ENCODE measurements around the gene MYO1E.
A peak's percentile ranks its signal among the peaks of the same experiment; 100 is the strongest.
"Not testable (repeated sequence)": the region's sequence is repeated elsewhere in the genome, so short reads cannot be mapped to it uniquely, and the experiment has no call there.

The MYO1E gene

GRCh38 chr15:59166166-59166565 lies 206.5 kb downstream of the MYO1E start:
- no peak for DNase-seq (ENCODE audit: low read depth in 2 of 2)

GRCh38 chr15:59165726-59166125 lies 206.9 kb downstream of the MYO1E start:
- DNase-seq (ENCODE audit: low read depth in 2 of 2): no peak

GRCh38 chr15:59162080-59162479 lies 210.6 kb downstream of the MYO1E start:
- DNase-seq (ENCODE audit: low read depth in 2 of 2): not testable (repeated sequence)

- no peak for DNase-seq (ENCODE audit: low read depth in 2 of 2)
Measured at GRCh38 chr15:59160880-59161593, 211.6 kb downstream of the MYO1E start.

GRCh38 chr15:59159210-59159609 lies 213.5 kb downstream of the MYO1E start:
- DNase-seq (ENCODE audit: low read depth in 2 of 2): no peak

- no peak for DNase-seq (ENCODE audit: low read depth in 2 of 2)
Measured at GRCh38 chr15:59158701-59159034, 214.0 kb downstream of the MYO1E start.

GRCh38 chr15:59157840-59158700 lies 214.6 kb downstream of the MYO1E start:
- no peak for DNase-seq (ENCODE audit: low read depth in 2 of 2)

- no peak for DNase-seq (ENCODE audit: low read depth in 2 of 2)
Measured at GRCh38 chr15:59157396-59157795, 215.3 kb downstream of the MYO1E start.

GRCh38 chr15:59155431-59155830 lies 217.2 kb downstream of the MYO1E start:
- no peak for DNase-seq (ENCODE audit: low read depth in 2 of 2)

GRCh38 chr15:59154243-59154642 lies 218.4 kb downstream of the MYO1E start:
- no peak for DNase-seq (ENCODE audit: low read depth in 2 of 2)

GRCh38 chr15:59153466-59153865 lies 219.2 kb downstream of the MYO1E start:
- DNase-seq (ENCODE audit: low read depth in 2 of 2): no peak

GRCh38 chr15:59152694-59153450 lies 219.8 kb downstream of the MYO1E start:
- no peak for DNase-seq (ENCODE audit: low read depth in 2 of 2)

GRCh38 chr15:59150185-59150584 lies 222.5 kb downstream of the MYO1E start:
- no peak for DNase-seq (ENCODE audit: low read depth in 2 of 2)

GRCh38 chr15:59148153-59148833 lies 224.4 kb downstream of the MYO1E start:
- DNase-seq (ENCODE audit: low read depth in 2 of 2): no peak

GRCh38 chr15:59147666-59148065 lies 225.0 kb downstream of the MYO1E start:
- DNase-seq (ENCODE audit: low read depth in 2 of 2): no peak

- DNase-seq (ENCODE audit: low read depth in 2 of 2): not testable (repeated sequence)
Measured at GRCh38 chr15:59144594-59144993, 228.1 kb downstream of the MYO1E start.

- no peak for DNase-seq (ENCODE audit: low read depth in 2 of 2)
Measured at GRCh38 chr15:59143281-59143680, 229.4 kb downstream of the MYO1E start.

GRCh38 chr15:59140422-59141226 lies 232.0 kb downstream of the MYO1E start:
- no peak for DNase-seq (ENCODE audit: low read depth in 2 of 2)

- DNase-seq (ENCODE audit: low read depth in 2 of 2): peak; percentile 34 to 37
Measured at GRCh38 chr15:59138243-59138642, 234.4 kb downstream of the MYO1E start.

- peak in 1 of 2 donors; percentile 4 for DNase-seq (ENCODE audit: low read depth in 2 of 2)
Measured at GRCh38 chr15:59137566-59137965, 235.1 kb downstream of the MYO1E start.

- no peak for DNase-seq (ENCODE audit: low read depth in 2 of 2)
Measured at GRCh38 chr15:59133929-59134427, 238.7 kb downstream of the MYO1E start.
